GM12873 (cell line): ENCODE results near the gene CCDC188.
A peak's percentile ranks its signal among the peaks of the same experiment; 100 is the strongest.

Source experiments
- CTCF ChIP-seq: IDR thresholded peaks from 2 replicates; pipeline ENCODE4 v1.5.1; 2012; ENCODE audit warnings: low read depth, mild to moderate bottlenecking, moderate library complexity, low read length, control low read depth; ENCODE audit not compliant: insufficient read depth; ENCODE audit errors: missing control alignments

Gene CCDC188

GRCh38 chr22:20188567-20188877 lies 37.7 kb upstream of the CCDC188 start:
- TF ChIP-seq CTCF = no peak

GRCh38 chr22:20187777-20188566 lies 37.1 kb upstream of the CCDC188 start:
- no peak for TF ChIP-seq CTCF

- no peak for TF ChIP-seq CTCF
These were observed 36.2 kb upstream of the CCDC188 start for GRCh38 chr22:20186871-20187546.

GRCh38 chr22:20186183-20186870 lies 35.5 kb upstream of the CCDC188 start:
- TF ChIP-seq CTCF = peak; percentile 33

- TF ChIP-seq CTCF = no peak
These were observed 34.9 kb upstream of the CCDC188 start for GRCh38 chr22:20185750-20186149.

- no peak for TF ChIP-seq CTCF
These were observed 33.8 kb upstream of the CCDC188 start for GRCh38 chr22:20184501-20185165.

GRCh38 chr22:20183823-20184222 lies 33.0 kb upstream of the CCDC188 start:
- no peak for TF ChIP-seq CTCF
